LHCN-M2 (cell line): ENCODE measurements around the gene OLR1. TPM values are rescaled to one million over a fixed set of nuclear protein-coding genes. Genes with fewer than 3 reads are reported as not detected.
"Not testable (repeated sequence)": the region's sequence is repeated elsewhere in the genome, so short reads cannot be mapped to it uniquely, and the experiment has no call there.

Experiments used
- DNase-seq: peaks from one replicate; pipeline ENCODE4 v3.0.0-alpha.2; 2012; ENCODE audit warnings: low read depth
- total RNA-seq: library from RNA; depleted of rRNA; stranded (reverse); fragments of >200 nt; gene quantifications from 2 replicates; pipeline ENCODE4 v1.2.3, GENCODE V29; 2014

Gene OLR1
- total RNA-seq, 1 experiment from 2014 or later, result not detected

DNA sequence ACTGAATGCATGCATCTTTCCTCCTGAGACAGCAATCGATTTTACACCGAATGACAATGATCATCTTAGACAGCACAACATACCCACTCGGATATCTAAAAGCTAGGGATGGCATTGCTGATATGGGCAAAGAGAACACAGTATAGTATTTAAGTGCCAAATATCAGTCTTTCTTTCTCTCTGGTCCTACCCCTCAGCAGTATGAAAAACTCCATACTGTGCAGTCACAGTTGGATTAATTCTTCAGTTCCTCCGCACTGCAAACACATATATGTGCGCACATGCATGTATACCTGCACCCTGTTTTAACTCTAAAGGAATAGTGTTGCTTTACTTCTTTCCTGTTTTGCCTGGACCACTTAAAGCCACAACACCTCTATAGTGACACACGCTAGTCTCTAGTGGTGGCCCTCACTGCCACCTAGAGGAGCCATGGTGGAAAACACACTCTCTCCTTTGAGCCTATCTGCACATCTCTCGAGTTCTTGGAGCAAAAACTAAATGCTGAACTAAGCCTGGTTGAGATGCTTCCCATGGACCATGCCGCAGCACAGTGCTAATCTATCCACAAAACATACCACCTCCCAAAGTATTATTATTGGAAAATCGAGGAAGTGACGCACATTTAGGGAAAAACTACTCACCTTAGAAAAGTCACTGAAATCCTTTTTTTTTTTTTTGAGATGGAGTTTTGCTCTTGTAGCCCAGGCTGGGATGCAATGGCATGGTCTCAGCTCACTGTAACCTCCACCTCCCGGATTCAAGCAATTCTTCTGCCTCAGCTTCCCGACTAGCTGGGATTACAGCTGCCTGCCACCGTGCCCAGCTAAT, 18.8 kb upstream of the OLR1 start:
- peak; percentile 52 for DNase-seq

DNA sequence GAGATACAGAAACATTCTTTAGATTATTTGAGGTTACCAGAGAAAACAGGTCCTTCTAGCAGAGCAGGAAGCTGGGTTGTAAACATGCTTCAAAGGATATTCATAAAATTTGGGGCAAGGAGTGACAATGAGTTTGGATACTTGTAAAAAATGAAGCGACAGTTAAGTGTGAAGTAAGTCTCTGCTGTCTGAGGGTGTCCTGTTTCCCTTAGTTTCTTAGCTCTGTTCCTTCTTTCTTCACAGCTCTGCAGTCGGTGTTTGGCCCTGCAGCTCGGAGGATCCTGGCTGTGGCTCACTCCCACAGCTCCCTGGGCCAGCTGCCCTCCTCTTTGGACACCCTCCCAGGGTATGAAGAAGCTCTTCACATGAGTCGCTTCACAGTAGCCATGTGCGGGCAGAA, 17.7 kb upstream of the OLR1 start:
- DNase-seq, result no peak

DNA sequence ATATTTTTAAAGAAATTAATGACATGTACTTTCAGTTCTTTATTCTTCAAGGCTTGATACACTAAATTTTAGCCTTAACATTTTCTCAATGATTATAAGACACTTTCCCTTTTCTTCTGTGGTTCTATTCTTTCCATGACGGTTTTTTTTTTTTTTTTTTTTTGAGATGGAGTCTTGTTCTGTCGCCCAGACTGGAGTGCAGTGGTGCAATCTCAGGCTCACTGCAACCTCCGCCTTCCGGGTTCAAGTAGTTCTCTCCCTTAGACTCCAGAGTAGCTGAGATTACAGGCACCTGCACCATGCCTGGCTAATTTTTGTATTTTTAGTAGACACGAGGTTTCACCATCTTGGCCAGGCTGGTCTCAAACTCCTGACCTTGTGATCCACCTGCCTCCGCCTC, 15.0 kb upstream of the OLR1 start:
- DNase-seq, result not testable (repeated sequence)

DNA sequence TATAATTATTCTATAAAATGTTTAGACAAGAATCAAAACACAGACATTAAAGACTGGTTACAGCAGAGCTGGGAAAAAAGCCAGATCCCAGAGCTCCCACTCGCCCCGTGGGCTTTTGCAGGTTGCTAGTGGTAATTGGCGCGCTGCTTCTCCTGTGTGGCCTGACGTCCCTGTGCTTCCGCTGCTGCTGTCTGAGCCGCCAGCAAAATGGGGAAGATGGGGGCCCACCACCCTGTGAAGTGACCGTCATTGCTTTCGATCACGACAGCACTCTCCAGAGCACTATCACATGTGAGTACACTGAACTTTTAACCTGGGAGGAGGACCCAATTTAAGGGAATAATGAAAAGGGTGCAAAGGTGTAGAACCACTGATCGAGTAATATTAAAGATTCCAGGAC, 14.4 kb upstream of the OLR1 start:
- DNase-seq, result no peak

DNA sequence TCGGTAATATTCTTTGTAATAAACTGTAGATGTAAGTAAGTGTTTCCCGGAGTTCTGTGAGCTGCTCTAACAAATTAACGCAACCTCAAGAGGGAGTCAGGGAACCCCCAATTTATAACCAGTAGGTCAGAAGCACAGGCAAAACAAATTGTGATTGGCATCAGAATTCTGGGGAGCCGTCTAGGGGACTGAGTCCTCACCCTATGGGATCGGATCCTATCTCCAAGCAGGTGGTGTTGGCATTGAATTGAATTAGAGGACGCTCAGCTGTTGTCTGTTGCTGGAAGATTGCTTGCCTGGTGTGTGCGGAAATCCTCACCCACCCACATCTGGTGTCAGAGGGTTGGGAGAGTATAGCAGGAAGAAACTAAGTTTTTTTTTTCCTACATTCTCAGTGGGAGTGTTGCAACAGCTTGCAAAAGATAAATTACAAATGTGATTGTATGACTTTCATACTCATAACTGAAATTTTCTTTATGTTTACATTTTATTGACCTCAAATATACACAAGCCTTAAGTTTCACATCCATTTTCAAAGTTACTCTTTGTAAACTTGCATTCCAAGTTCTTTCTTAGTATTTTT, 12.4 kb upstream of the OLR1 start:
- no peak for DNase-seq

DNA sequence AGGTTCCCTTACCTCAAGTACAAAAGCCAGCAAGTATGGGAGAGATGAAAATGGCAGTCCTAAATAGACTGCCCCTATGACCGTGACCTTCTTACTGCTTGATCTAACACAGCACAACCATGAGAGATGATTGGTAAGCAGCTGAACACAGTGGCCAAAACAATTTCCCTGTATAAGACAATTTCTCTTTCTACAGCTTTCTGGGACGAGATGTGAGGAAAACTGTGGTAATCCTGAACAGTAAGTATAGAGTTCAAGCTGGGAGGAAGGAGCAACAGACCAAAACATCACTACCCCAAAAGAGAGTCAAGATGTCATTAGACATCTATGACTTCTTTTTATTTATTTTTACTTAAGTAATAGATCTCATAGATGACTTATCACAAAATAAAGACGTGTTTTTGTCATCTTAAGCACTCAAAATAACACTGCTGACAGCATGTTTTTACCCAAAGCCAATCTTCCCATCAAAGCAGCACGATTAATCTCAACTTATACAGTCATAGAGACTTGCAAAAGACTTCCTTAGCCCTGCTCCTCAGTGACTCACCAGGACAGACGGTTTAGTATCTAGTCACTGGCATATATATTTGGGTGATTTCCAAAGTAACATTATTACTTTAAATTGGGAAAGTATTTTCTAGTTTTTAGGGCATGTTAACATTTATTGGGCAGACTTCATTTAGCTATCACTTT, 10.6 kb upstream of the OLR1 start:
- peak; percentile 49 for DNase-seq

DNA sequence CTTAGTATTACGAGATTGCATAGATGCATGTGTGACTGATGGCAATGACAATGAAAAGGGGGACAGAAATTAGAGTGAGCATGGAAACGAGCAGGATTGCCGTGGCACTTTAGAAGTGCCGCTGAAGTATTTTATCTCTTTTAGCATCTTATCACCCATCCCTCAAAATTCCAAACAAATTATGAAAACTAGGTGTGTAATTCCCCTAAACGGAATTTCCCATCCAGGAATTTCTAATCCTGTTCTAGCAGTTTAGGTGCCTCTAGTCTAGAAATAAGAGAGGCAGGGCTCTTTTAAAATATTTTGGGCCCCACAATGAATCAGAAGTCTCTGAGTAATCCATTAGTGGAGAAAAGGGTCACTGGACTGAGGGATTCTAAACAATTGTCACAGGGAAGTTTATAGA, 7.8 kb upstream of the OLR1 start:
- no peak for DNase-seq

DNA sequence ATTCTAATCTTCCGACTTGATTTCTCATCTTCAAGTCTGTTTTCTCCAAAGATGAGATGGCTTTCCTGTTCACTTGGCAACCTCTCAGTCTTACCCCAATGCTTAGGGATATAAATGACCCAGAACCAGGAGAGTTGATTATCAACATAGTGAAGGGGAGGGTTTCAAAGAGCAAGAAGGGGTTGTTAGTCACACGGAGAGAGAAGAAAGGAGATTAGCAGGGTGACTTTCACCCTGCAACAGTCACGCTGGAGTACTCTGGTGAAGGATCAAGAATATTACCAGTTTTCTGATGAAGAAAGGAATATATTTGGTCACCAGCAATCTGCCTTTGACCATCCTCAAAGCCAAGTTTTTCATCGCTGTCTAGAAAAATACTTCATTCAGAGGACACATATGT, 6.9 kb upstream of the OLR1 start, which contains the start of gene TMEM52B:
TSS of gene TMEM52B (plus strand) at position 212 of the 400 bp plus-strand sequence. CDS start 543 bp downstream, outside the sequence.
- no peak for DNase-seq

DNA sequence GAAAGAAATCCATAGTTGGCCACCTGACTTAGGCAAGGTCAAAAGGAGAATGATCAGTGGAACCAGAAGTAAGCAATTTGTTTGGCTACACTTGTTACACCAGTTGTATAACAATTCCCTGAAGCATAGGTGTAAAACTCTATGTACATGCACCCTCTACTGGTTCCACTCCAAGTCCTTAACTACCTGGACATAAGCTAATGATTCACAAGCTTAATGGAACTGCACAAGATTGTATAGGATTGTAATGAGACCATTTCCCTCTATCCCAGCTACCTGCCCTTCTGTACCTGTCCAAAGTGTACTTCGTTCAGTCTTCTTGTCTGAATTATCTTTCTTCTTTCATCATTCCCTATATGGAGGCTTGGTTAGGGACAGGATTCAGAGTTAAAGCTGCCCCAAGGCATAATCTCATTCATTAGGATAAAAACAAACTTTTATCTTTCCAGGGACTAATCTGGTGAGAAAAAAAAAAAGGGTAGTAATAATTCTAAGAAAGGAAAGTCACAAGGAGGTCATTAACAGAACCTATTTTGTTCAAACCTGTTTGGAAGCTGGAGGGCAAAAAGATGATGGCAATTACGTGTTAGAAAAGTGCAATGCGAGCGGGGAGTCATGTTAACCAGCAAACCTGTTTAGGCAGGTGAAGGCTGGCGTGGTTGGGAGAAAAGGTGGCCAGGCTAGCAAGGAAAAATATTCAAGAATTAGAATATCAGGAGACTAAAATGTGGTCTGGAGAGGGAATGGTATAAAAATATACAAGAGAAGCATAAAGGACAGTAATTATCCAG, 4.1 kb upstream of the OLR1 start:
- DNase-seq, result no peak

DNA sequence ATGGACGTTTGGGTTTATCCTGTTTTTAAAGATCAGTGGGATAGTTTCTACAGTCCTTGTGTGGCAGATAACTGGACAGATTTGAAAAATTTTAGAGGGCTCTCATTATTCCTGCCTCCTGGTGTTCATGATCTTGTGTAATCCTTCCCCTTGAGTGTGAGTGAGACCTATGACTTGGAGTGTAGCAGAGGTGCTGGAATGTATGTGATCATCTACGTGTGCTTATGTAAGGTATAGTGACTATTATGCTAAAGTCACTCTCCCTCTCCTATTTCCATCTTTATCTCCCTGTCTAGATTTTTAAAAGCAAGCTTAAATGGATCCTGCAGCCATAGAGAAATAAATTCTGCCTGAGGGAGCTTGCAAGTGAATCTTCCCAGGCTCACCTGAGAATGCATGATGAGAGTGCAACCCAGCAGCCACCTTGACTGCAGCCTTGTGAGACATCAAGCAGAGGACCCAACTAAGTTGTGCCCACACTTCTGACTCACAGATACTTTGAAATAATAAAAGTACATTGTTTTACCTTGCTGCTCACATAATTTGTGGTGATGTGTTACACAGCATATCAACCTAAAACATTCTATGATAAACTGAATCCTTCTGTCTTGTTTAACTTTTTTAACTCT, 3.2 kb upstream of the OLR1 start:
- DNase-seq, result no peak

DNA sequence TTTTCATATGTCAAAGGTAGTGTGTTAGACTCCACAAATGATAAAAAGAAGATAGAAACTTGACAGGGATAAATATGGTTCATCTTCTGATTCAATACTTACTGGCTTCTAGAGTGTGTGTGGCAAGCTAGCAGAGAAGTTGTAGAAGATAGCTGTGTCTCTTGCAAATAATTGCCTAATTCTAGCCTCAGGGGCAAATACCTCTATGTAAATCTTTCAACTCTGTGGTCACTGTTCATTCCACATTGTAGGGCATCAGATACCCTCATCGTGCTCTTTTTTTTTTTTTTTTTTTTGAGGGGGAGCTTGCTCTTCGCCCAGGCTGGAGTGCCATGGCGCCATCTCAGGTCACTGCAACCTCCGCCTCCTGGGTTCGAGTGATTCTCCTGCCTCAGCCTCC, 1.7 kb downstream of the OLR1 start:
- DNase-seq, result no peak

DNA sequence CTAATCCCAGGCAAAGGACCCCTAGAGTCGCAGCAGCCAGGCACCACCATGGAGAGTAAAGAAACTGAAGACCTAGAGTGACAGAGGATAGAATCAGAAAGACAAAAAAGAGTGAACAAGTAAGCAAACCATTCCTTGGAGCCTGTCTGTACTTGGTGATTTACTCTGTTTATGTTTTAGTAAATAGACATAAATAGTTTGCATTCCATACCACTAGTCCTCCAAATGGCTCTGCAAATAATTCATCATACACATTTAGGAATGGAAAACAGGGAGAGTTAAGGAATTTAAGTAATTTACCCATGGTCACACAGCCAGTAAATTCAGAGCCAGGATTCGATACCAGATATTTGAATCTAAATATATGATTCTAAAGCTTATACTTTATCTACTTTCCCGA, 2.8 kb downstream of the OLR1 start:
- DNase-seq, result no peak

DNA sequence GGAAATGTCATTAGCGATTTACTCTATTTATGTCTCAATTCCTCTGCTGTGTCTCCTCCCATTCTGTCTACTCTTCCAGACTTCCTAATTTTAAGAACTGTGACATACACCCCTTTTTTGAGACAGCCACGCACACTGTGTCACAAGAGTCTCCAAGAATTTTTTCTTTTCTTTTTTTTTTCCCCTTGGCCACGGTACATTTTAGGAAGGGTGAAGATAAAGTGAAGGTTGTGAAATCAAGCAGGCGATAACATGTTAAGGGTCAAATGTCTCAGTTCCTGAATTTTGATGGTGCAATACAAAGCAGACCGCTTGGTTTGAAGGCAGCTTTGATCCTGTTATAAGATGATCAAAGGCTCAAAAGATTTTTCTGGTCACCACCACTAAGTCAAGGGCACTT, 4.3 kb downstream of the OLR1 start:
- no peak for DNase-seq

DNA sequence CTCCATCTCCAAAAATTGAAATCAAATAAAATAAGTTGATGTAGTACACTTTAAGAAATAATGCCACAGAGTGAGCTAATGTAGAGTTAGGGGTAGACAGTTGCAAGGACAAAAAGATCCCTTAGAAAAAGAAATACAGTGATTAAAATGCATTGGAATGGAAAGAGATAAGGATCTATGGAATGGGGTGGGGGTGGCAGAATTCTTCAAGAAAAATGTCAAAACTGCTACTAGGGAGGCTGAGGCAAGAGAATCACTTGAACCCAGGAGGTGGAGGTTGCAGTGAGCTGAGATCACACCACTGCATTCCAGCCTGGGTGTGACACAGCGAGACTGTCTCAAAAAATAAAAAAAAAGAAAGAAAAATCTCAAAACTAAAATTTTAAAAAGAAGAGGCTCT, 6.5 kb downstream of the OLR1 start:
- no peak for DNase-seq

DNA sequence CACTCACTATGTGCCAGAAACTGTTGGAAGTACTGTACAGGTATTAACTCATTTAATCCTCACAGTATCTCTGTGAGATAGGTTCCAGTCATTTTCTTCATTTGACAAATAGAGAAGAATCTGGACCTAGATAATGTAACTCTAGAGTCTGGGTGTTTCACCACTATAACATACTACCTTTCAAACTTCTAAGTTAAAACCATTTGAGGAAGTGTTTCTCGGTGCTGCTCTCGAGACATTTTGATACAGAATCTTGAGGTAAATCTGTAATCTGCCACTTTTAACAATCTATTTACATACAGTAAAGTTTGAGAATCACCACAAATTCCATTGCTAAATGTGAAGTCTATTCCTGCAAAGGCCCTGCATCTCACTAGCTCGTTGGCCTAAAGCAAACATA, 8.8 kb downstream of the OLR1 start:
- no peak for DNase-seq

DNA sequence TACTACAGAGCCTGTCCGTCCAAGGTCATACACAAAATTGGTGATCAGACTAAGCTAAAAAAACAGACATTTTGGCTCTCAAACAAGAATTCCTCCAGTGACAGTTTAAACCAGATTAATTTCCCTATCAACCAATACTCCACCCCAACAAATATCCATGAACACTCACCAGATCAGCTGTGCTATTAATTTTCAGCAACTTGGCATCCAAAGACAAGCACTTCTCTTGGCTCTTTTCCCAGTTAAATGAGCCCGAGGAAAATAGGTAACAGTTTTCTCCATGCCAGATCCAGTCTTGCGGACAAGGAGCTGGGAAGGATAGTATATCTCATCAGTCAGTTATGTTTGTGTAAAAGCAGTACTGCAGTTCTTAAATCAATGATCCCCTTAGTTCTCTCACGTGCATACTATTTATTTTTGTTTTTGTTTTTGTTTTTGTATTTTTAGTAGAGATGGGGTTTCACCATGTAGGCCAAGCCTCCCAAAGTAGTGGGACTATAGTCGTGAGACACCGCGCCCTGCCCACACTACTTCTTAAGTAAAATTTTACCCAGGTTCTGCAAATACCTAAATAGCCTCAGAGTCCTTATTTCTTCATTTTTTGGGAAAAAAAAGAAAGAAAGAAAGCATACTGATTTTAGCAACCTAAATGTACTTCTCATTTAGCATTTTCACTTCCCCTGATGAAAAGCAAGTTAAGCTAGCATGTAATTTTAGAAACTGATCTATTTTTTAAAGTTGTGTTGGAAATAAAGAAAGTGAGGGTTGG, 11.1 kb downstream of the OLR1 start:
- DNase-seq, result no peak

DNA sequence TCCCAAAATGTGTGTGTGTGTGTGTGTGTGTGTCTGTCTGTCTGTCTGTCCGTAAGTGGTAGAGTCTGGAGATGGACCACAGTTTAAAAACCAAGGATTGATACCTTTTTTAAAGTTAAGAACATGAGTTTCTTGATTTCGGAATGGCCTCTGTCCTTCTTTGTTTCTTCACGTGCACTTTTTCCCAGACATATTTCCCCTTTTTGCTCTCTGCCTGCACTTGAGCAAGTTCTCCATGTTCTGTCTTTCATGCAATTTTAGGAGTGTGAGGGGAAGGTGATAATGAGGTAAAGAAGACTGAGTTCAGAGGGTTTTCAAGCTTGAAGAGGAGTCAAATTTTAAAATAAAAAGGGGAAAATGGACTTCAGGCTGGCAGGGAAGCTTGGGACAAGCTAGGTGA, 12.7 kb downstream of the OLR1 start:
- DNase-seq, result no peak

DNA sequence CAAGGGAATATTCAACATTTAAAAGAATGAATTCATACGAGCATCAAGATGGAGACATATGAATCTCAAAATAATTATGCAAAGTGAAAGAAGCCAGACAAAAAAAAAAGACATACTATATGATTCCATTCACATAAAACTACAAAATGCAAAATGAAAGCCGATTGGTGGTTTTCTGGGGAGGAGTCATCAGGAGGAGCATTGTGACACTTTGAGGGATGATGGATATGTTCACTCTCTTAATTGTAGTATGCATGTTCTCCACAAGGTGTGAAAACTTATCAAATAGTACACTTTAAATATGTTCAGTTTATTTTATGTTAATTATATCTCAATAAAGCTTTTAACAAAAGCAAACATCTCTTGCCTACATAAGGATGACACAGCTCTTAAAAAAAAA, 13.5 kb downstream of the OLR1 start:
- DNase-seq, result no peak

DNA sequence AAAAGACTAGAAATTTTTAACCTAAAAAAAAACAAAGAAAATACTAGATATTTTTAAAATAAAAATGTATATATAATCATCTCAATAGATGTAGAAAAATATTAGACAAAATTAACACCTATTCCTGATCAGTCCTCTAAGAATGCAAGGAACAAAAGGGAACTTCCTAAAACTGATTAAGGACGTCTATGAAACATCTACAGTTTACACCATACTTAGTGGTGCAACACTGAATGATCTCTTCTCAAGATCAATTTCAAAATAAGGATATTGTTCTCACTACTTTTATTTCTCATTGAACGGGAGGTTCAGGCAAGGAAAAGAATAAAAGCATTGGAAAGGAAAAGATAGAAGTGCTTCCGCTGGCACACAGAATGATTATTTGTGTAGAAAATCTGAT, 16.0 kb downstream of the OLR1 start:
- DNase-seq, result no peak

DNA sequence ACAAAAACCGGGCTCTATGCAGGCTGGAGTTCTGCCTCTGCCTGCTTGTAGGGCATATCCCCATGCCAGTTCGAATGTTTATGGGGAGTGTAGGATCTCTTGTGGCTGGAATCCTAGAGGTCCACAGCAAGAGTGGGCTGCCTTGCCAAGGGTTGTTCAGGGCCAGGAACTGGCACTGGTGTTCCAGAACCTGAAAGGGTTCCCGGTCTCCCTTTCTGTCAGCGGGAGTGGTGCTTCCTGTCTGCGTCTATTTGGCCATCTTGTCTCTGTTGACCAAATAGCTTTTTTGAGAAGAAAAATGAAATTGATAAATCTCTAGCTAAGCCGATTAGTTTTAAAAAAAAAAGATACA, 17.8 kb downstream of the OLR1 start:
- DNase-seq, result no peak
